SK-MEL-5 (cell line): ENCODE results near the gene MFAP2. TPM values are rescaled to one million over a fixed set of nuclear protein-coding genes. Genes with fewer than 3 reads are reported as not detected.

ENCODE experiments used
- DNase-seq: peaks from one replicate; pipeline ENCODE4 v3.0.0-alpha.2; 2016; ENCODE audit warnings: low read depth, low spot score
- in situ Hi-C: cut with HindIII; loops from 2 replicates; pipeline ENCODE4 v1.10.0; 2016; ENCODE audit warnings: low sequenced_read_pairs, high pct_unique_total_duplicates, low pct_unique_long_range_greater_than_20kb
- polyA plus RNA-seq, 2 experiments: library from polyadenylated mRNA; depleted of rRNA; stranded (reverse); fragments of >200 nt; gene quantifications; 2 replicates each; pipeline ENCODE4 v1.2.3, GENCODE V29; 2015
- total RNA-seq: library from RNA; depleted of rRNA; stranded (reverse); fragments of >200 nt; shearing (Covaris generic); gene quantifications from 2 replicates; pipeline ENCODE4 v1.2.3, GENCODE V29; 2014; rRNA removed

MFAP2 gene, protein sequence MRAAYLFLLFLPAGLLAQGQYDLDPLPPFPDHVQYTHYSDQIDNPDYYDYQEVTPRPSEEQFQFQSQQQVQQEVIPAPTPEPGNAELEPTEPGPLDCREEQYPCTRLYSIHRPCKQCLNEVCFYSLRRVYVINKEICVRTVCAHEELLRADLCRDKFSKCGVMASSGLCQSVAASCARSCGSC
- 0.40 and 1.4 TPM in 2 replicates for total RNA-seq
- 0.52 TPM in 1 of 2 replicates, not detected in the other for polyA plus RNA-seq (2015; cell fraction: cytosol; rRNA removed)
- polyA plus RNA-seq (2015; cell fraction: nucleus; rRNA removed), result 0.68 and 2.7 TPM in 2 replicates

DNA sequence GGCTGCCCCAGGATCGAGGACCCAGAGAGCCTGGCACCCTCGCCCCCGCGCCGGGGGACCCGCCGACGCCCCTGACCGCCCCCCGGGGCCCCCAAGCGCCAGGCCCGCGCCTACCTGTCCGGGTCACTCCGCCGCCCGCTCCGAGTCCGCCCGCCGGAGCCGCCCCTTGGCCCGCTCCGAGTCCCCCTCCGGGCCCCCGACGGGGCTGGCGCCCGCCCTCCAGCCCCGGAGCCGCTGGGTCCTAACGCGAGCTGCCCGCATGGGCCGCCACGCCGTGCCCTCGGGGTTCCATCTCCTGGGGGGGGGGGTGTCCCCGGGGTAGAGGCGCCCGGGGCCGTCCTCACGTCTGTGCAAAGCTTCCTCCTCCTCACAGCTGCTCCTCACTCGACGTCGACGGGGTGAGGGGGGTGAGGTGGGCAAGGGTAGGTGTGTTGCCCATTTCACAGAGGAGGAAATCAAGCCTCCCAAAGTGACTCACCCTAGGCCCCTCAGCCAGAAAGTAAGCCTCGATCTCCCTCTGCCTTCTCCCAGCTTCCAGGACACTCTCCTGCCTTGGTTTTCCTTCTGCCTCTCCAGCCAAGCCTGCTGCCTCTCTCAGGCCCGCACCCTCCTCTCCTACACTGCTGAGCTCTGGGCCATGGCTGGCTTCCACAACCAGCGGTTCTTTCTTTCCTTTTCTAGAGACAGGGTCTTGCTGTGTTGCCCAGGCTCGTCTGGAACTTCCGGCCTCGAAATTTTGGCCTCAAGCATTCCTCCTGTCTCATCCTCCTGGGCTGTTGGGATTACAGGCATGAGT lies at the start of gene MFAP2:
TSS of gene MFAP2 (minus strand) at position 148 of the 796 bp plus-strand sequence. CDS start 2,347 bp downstream, outside the sequence.
- in situ Hi-C loops, result no loop called here
- DNase-seq, result no peak

DNA sequence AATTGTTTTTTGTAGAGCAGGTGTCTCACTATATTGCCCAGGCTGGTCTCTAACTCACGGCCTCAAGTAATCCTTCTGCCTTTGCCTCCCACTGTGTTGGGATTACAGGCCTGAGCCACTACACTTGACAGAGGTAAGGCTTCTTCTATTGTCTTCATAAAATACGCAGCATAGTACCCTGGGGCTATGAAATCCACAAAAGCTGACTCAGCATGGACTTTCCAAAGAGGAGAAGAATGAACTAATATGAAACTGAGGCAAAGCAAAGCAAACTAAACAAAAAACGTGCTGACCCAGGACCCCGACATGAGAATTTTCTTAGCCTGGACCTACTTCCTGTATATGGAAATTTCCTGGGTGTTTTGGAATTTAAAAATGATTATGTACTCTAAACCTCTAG lies 49.8 kb upstream of the MFAP2 start:
- in situ Hi-C loops, result no loop called here
- DNase-seq, result no peak

DNA sequence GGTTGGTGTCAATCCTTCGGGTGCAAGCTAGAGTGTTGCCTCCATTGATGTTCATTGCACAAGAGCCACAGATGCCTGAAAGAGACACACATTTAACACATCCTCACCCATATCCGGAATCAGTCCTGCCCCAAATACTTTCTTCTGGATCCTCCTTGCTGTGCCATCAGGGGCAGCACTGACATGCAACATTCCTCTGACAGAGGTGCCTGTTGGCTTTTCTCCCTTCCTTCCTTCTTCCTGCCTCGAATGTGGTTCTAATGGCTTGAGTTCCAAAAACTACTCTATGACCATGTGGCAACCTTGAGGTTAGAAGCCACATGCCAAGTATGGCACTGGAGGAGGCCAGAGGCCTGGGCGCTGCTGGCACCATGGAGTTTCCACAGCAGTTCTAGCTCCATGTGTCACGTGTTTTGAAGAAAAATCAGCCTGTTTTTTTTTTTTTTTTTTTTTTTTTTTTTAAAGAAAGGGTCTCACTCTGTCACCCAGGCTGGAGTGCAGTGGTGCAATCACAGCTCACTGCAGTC lies 48.3 kb upstream of the MFAP2 start:
- no peak for DNase-seq
- in situ Hi-C loops, result no loop called here

DNA sequence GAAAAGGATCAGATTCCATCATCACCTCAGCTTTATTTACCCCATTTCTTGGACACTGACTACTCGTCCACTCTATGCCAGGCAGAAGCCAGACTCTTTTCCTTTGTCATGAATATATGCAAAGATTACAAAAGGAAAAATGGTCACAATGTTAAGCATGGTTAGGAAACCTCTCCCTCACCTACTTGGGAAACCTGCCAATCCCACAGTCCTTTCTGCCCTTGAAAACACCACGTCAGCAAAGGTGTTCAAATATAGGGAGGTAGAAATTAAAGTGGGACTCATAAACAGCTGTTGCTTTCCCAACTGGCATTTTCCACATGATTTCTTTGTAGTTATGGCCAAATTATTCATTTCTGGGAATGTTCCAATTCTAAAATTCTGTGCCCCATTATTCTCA lies 47.5 kb upstream of the MFAP2 start:
- no peak for DNase-seq
- in situ Hi-C loops, result no loop called here

DNA sequence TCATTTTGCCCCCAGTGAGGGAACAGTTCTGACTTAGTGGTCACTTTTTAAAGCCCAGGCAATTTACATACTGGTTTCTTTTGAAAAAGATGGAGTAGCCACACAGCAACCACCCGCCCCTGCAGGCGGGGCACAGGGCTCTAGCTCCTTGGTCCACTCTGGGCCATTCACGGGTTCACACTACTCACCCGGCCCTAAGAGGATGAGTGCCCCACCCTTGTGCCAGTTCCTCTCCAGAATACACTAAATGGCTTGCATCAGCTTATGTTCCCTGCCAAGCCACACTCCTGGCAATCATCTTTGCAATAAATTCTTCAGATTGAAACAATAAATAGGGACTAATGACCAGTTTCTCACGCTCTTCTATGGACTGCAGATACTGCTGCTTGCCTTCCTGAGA lies 47.0 kb upstream of the MFAP2 start:
- DNase-seq, result no peak
- in situ Hi-C loops, result no loop called here

DNA sequence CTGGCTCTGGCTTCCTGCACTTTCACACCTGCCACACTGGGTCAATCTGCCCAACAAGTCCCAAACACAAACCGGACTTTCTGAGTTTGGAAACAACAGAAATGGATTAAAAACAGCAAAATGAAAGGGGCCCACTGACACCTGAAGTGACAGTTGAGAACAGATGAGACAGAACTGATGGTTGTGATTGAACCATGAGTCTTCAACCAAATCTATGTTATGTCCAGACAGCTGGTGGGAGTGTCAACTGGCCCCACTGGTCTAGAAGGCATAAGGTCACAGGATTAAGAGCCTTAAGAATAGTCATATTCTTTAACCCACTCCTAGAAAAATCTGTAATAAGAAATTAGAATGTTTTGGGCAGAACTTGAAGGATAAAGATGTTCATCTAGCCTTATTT lies 44.3 kb upstream of the MFAP2 start:
- DNase-seq, result no peak
- in situ Hi-C loops, result no loop called here

DNA sequence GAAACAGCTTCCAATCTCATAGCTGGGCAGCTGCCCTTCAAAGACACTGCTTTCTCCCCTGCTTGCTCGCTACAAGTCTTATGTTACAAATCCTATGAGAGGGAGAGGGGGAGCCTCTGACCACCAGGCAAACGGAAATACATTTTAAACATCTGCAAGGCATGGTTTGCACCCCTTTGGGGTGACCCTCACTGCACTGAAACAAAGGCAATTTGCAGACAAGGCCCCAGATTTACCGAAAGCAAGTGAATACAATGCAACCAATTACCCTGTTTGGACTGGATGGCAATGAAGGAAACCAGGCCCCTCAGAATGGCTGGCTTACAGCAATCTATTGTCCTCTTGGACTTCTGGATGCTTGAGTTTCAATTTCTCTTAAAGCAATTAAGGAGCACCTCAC lies 43.2 kb upstream of the MFAP2 start:
- DNase-seq, result no peak
- in situ Hi-C loops, result no loop called here

DNA sequence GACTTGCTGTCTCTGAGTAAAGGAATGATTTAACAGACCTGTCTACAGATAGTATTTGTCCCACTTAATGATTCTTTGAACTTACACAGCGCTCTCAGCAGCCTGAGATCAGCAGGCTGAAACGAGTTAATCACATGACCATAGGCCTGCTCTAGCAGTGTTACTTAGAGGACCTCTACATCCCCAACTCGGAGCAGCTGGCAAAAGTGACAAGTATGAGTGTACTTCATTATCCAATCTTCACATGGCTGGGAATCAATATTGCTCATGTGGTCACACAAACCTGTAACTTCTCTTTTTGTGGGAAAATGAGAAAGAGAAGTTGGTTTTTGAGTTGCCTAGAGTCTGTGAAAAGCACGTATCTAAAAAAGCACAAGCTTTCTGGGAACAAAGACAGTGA lies 42.7 kb upstream of the MFAP2 start:
- no peak for DNase-seq
- in situ Hi-C loops, result no loop called here

DNA sequence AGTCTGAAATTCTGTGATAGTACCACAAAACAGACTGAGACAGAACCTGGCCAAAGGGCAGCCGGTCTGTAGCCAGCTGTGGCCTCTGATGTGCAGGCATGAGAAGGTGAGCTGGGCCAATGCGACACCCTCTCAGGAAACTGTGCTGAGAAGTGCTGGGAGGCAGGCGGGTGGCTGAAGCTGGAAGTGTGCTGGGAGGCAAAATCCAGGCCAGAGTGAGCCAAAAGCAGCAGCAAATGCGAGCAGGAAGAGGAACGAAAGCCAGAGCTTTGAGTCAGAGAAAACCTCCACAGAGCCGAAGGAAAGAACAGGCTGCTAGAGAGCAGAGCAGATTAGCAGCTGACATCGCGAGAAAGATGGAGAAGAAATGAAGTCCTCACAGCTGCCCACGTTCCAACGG lies 41.5 kb upstream of the MFAP2 start:
- in situ Hi-C loops, result no loop called here
- DNase-seq, result no peak

DNA sequence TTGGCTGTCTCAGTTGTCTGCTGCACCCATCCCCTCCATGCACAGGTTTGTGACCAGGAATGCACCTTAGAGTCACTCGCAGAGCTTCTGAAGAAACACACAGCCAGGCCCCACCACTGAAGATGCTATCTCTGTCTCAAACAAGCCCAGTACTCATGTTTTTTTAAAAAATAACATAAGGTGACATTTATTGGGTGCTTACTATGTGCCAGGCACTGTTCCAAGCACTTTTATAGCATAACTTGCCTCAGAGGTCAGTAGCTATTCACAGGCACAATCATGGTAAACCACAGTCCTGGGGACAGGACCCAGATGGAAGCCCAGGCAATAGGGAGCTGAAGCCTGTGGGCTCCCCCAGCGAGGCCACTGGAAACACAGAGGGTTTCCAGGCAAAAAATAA lies 40.1 kb upstream of the MFAP2 start:
- no peak for DNase-seq
- in situ Hi-C loops, result no loop called here

DNA sequence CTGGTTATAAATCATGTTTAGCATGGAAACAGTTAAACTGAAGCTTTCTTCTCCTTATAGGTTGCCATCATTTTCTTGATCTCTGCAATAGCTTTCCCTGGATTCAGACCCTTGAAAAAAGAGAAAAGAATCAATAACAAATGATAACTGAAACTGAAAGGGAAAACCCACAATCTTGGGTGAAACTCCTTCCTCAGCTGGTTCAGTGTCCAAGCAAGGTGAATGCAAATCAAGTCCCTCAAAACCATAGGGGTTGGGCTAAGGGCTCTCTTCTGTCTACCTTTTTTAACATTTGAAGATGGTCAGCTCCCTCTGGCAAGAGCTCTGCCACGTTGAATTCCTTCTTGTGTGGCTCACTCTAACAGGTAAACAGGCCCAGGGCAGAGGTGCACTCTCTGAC lies 38.4 kb upstream of the MFAP2 start:
- no peak for DNase-seq
- in situ Hi-C loops, result no loop called here

DNA sequence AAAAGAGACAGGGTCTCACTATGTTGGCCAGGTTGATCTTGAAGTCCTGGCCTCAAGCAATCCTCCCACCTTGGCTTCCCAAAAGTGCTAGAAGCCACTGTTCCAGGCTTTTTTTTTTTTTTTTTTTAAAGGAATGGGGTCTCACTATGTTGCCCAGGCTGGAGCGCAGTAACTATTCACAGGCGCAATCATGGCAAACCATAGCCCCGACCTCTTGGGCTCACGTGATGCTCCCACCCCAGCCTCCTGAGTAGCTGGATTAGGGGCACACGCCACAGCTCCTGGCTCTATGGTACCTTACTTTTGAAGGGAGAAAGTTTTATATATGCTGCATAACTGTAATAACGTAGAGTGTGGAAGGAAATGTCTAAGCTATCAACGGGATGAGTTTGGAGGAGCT lies 37.0 kb upstream of the MFAP2 start:
- in situ Hi-C loops, result no loop called here
- no peak for DNase-seq

DNA sequence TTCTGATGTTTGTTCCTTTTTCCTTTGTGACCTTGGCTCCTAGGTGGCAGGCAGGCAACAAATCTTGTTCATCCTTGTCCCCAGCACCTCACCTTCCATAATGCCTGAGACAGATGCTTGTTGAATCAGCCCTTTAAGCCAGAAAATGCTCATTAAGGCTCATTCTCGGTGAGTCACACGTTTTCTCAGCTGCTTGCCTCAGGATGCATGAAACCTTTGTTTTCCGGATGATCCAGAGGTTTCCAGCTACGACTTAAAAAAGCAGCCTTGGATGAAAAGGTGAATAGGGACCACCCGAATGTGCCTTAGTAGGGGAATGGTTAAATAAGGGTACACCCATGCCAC lies 35.9 kb upstream of the MFAP2 start:
- in situ Hi-C loops, result no loop called here
- DNase-seq, result peak; percentile 82

DNA sequence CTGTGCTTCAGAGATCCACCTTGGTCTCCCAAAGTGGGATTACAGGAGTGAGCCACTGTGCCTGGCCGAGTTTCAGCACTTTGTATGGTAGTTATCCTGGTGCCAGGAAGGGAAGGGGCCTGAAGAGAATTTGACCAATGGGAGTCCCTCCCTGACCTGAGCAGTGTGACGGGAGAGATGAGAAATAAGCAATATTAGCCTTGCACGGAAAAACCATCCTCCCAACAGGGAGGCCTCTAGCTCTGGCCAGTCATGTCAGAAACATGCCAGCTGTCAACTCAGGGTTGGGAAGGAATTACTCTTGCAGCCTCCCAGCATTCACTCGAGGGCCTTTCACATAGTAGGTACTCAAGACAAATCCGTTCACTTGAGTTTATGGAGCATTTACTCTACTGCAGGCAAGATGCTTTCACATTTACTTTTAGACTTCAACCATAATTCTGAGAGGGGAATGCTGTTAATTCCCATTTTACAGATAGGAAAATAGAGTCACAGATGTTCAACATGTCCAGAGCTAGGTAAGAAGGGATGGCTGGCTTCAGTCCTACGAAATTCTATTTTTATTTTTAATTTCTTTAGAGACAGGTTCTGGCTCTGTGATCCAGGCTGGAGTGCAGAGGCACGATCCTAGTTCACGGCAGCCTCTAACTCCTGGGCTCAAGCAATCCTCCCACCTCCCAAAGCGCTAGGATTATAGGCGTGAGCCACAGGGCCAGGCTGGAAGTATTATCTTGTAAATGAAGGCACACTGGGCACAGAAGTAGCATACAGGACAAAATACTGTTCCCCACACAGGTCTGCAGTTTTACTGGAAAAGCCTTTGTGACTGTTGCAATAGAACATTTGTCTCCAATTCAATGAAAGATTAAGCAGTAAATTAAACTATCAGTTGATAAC lies 34.5 kb upstream of the MFAP2 start:
- DNase-seq, result no peak
- in situ Hi-C loops, result no loop called here

DNA sequence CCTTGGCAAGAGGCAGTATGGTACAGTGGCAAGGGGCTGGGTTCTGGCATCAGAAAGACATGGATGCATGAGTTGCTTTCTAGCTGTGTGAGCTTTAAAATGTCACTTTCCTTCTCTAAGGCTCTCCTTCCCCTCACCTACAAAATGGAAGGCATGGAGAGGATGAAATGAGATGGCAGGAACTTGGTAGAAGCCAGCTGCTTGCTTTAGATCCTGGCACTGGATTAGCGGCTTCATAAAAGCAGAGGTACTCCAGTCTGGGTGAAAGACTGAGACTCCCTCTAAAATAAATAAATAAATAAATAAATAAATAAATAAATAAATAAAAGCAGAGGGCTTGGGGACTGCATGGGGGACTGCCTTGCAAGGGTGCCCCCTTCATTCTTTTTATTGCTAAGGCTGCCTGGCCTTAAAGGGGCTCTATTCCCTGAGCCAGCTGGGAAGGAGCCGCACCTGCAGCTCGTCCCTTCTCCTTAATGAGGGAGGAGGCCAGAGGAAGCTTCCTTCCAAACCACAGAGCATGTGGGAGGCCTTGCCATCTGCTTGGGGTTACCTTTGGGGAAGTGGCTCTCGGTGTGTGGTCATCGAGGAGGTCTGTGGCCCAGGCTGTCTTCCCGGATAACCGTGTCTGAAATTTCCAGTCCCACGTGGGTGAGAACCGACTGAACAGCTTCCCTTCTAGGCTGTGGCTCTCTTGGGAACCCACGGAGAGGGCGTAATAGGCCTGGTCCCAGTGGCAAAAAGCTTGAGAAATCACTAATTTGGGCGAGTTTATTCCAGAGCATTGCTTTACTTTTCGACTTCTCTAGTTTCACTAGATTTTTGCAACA lies 33.3 kb upstream of the MFAP2 start:
- in situ Hi-C loops, result no loop called here
- no peak for DNase-seq

DNA sequence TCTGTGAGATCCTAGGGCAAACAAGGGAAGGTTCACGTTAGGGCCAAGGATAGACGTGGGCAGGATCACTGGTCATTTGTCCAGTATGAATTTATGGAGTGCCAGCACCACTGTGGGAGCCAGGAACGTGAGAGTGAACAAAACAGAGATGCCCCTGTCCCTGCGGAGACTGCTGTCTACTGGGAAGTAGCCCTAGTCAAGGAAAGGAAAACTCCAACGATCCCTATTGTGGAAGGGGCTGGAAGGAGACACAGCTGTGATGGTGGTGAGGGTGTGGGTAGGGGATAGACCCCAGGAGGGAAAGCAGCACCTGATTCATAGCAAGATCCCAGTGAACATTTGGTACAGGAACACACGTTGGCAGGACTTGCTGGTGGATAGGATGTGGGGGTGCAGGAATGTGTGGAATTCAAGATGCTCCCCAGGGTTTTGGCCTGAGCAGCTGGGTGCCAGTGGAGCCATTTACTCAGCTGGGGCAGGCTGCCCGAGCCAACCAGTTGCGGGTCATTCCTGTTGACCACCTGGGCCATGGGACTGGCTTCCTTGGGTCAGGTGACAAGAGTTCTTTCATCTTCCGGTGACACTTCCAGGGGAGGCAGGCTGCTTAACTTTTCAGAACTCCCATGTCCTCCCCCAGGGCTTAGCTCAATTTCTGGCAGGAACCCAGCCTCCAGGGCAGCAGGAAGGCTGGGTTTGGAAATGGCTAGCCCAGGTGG lies 32.5 kb upstream of the MFAP2 start:
- no peak for DNase-seq
- in situ Hi-C loops, result no loop called here
